GM23338 (cell line): ENCODE results near the gene STK36.

Experiments
- CREB1 ChIP-seq: fragments of 250-450 bp; sonication (Bioruptor Pico); IDR thresholded peaks from 2 replicates; pipeline ENCODE4 v1.5.0; 2020; ENCODE audit warnings: low read depth, mild to moderate bottlenecking, moderate library complexity
- CTCF ChIP-seq, 2 experiments: fragments of 200-600 bp in 1 of 2; sonication (generic) in 1 of 2; conservative IDR thresholded peaks; 2 replicates each; pipeline versions ENCODE4 v1.5.1 to v1.6.1; 2016 to 2017; ENCODE audit warnings: antibody characterized with exemption in 2 of 2, low read depth in 2 of 2, mild to moderate bottlenecking in 2 of 2, moderate library complexity in 1 of 2
- ETS1 ChIP-seq: IDR thresholded peaks from 2 replicates; pipeline ENCODE4 v1.6.1; 2016; ENCODE audit warnings: antibody characterized with exemption
- EZH2 ChIP-seq: fragments of 200-600 bp; sonication (generic); IDR thresholded peaks from one replicate; pipeline ENCODE4 v1.8.0; 2017; ENCODE audit warnings: antibody characterized with exemption, mild to moderate bottlenecking, low read depth; ENCODE audit not compliant: unreplicated experiment
- EZH2phosphoT487 ChIP-seq: fragments of 200-600 bp; sonication (generic); IDR thresholded peaks from one replicate; pipeline ENCODE4 v1.8.1; 2018; ENCODE audit warnings: antibody characterized with exemption; ENCODE audit not compliant: unreplicated experiment
- POLR2AphosphoS5 ChIP-seq: IDR thresholded peaks from 2 replicates; pipeline ENCODE4 v1.6.1; 2016; ENCODE audit warnings: antibody characterized with exemption, low read depth
- REST ChIP-seq: IDR thresholded peaks from one replicate; pipeline ENCODE4 v1.6.1; 2018; ENCODE audit warnings: antibody characterized with exemption; ENCODE audit not compliant: unreplicated experiment
- ZNF331 ChIP-seq: fragments of 250-450 bp; sonication (Bioruptor Pico); IDR thresholded peaks from 2 replicates; pipeline ENCODE4 v1.5.0; 2020; ENCODE audit warnings: low read depth, mild to moderate bottlenecking, moderate library complexity

GRCh38 chr2:218694405-218695145 lies 22.7 kb downstream of the STK36 start:
- TF ChIP-seq CTCF (conservative IDR thresholded peaks at IDR 0.05; ENCODE audit: low read depth in 2 of 2), result no peak
- TF ChIP-seq POLR2AphosphoS5, result no peak
- TF ChIP-seq REST, result no peak
- TF ChIP-seq CREB1 (CRISPR knock-in tag), result no peak
- TF ChIP-seq ETS1, result no peak
- no peak for TF ChIP-seq EZH2phosphoT487
- TF ChIP-seq EZH2, result no peak
- TF ChIP-seq ZNF331 (CRISPR knock-in tag), result no peak
